HG03097 (cell line): Measurements from ENCODE around the gene PRDM16.

Experiments
- ATAC-seq: cut with Tn5 transposase; IDR thresholded peaks from one replicate; pipeline ENCODE4 v1.9.1; 2021; ENCODE audit not compliant: unreplicated experiment, low FRiP score

PRDM16 gene

GRCh38 chr1:3474421-3474820 is 405.4 kb downstream of the PRDM16 start:
- no peak for ATAC-seq

- no peak for ATAC-seq
Measured at GRCh38 chr1:3475839-3476573, 407.0 kb downstream of the PRDM16 start.

- ATAC-seq = no peak
Measured at GRCh38 chr1:3476666-3477065, 407.7 kb downstream of the PRDM16 start.

GRCh38 chr1:3477241-3477995 is 408.4 kb downstream of the PRDM16 start:
- no peak for ATAC-seq

GRCh38 chr1:3478187-3478586 is 409.2 kb downstream of the PRDM16 start:
- no peak for ATAC-seq

GRCh38 chr1:3479511-3480368 is 410.7 kb downstream of the PRDM16 start:
- no peak for ATAC-seq

- no peak for ATAC-seq
Measured at GRCh38 chr1:3480369-3480719, 411.3 kb downstream of the PRDM16 start.

GRCh38 chr1:3481046-3481445 is 412.0 kb downstream of the PRDM16 start:
- ATAC-seq = no peak

GRCh38 chr1:3481836-3482375 is 412.9 kb downstream of the PRDM16 start:
- no peak for ATAC-seq

GRCh38 chr1:3482378-3482849 is 413.4 kb downstream of the PRDM16 start:
- no peak for ATAC-seq

- no peak for ATAC-seq
Measured at GRCh38 chr1:3483380-3483779, 414.4 kb downstream of the PRDM16 start.

GRCh38 chr1:3483801-3484444 is 414.9 kb downstream of the PRDM16 start:
- no peak for ATAC-seq

- no peak for ATAC-seq
Measured at GRCh38 chr1:3485016-3485415, 416.0 kb downstream of the PRDM16 start.
